Caco-2 (cell line): Measurements from ENCODE around the gene EXOSC10. TPM values are rescaled to one million over a fixed set of nuclear protein-coding genes. Genes with fewer than 3 reads are reported as not detected.

Experiments used
- BruUV-seq: library from RNA; stranded (reverse); fragments of 400-500 nt; replicated peaks from 2 replicates; lab custom pipeline; 2021; lab: Mats Ljungman, UMichigan
- CTCF ChIA-PET: fragments of 300-600 bp; sonication (Branson Sonifier 250); formaldehyde crosslinking; loops from one replicate; lab custom pipeline; 2022; ENCODE audit warnings: antibody characterized with exemption; lab: Charles Lee
- POLR2A ChIA-PET: fragments of 300-600 bp; sonication (Branson Sonifier 250); formaldehyde crosslinking; loops from one replicate; lab custom pipeline; 2022; ENCODE audit warnings: antibody characterized with exemption; lab: Charles Lee
- DNase-seq, 2 experiments: peaks; one replicate each; pipeline versions ENCODE4 v3.0.0 to v3.0.0-alpha.2; 2020 to 2022
- H3K27me3 ChIP-seq: replicated peaks from 2 replicates; pipeline ENCODE4 v1.6.0; 2011; ENCODE audit warnings: low read length; ENCODE audit not compliant: control insufficient read depth, insufficient read depth
- H3K36me3 ChIP-seq: 2 replicates; pipeline ENCODE4 v1.5.1; 2011; ENCODE audit warnings: low read length; ENCODE audit not compliant: control insufficient read depth, insufficient read depth
- H3K4me1 ChIP-seq: fragments of 250-450 bp; sonication (Bioruptor Pico); 2 replicates; pipeline ENCODE4 v1.5.1; 2020; ENCODE audit warnings: mild to moderate bottlenecking
- H3K4me3 ChIP-seq: 2 replicates; pipeline ENCODE4 v1.5.1; 2011; ENCODE audit warnings: low read depth, mild to moderate bottlenecking, control low read depth, low read length
- H3K9me3 ChIP-seq: fragments of 250-450 bp; sonication (Bioruptor Pico); 2 replicates; pipeline ENCODE4 v1.5.1; 2020; ENCODE audit warnings: mild to moderate bottlenecking, moderate library complexity
- H3K27ac Mint-ChIP-seq: one replicate; pipeline ENCODE4 v1.8.0; 2022; ENCODE audit warnings: mixed read lengths; ENCODE audit not compliant: unreplicated experiment
- H3K27me3 Mint-ChIP-seq: one replicate; pipeline ENCODE4 v1.8.0; 2022; ENCODE audit warnings: mixed read lengths; ENCODE audit not compliant: insufficient read depth, unreplicated experiment
- H3K36me3 Mint-ChIP-seq: one replicate; pipeline ENCODE4 v1.8.0; 2022; ENCODE audit warnings: mild to moderate bottlenecking, mixed read lengths; ENCODE audit not compliant: insufficient read depth, unreplicated experiment
- H3K4me1 Mint-ChIP-seq: one replicate; pipeline ENCODE4 v1.8.0; 2022; ENCODE audit warnings: low read depth, mixed read lengths; ENCODE audit not compliant: unreplicated experiment
- H3K4me3 Mint-ChIP-seq: one replicate; pipeline ENCODE4 v1.8.0; 2022; ENCODE audit warnings: mild to moderate bottlenecking, moderate library complexity, mixed read lengths; ENCODE audit not compliant: unreplicated experiment
- H3K9me3 Mint-ChIP-seq: one replicate; pipeline ENCODE4 v1.8.0; 2022; ENCODE audit warnings: mixed read lengths; ENCODE audit not compliant: unreplicated experiment
- CTCF ChIP-seq, 2 experiments: fragments of 200-600 bp in 1 of 2; IDR thresholded peaks; 1 replicate in 1 of 2; 2 replicates in 1 of 2; pipeline versions ENCODE4 v1.5.1 to v1.8.0; 2011 to 2022; ENCODE audit warnings: antibody characterized with exemption in 1 of 2, control low read depth in 1 of 2, inconsistent platforms in 1 of 2, low read depth in 1 of 2, low read length in 1 of 2, mild to moderate bottlenecking in 1 of 2, moderate library complexity in 1 of 2; ENCODE audit not compliant: insufficient read depth in 1 of 2, severe bottlenecking in 1 of 2, unreplicated experiment in 1 of 2
- intact Hi-C: fragments of 100-400 bp; cut with micrococcal nuclease; formaldehyde crosslinking; loops from one replicate; pipeline ENCODE4 v1.10.0; 2022; ENCODE audit not compliant: unreplicated experiment
- total RNA-seq: library from RNA; stranded (reverse); gene quantifications from 2 replicates; pipeline ENCODE4 v1.2.3, GENCODE V29; 2022

The EXOSC10 gene
- total RNA-seq, 1 experiment from 2014 or later = 83.7 TPM

- H3K27me3 Mint-ChIP-seq = no peaks in the 10 kb centered on the region
- peaks cover 60% of the 10 kb centered on the region for H3K36me3 Mint-ChIP-seq
- TF ChIP-seq CTCF (IDR thresholded peaks at IDR 0.05; ENCODE audit: insufficient read depth in 1 of 2, low read depth in 1 of 2, low read length in 1 of 2, severe bottlenecking in 1 of 2, unreplicated experiment in 1 of 2) = no peak
- Histone ChIP-seq H3K4me1 (0 out of 2 replicates have a peak, but pooled peaks cover 6% of the 10 kb centered on the region), H3K36me3 (peaks cover 2% of the 10 kb centered on the region), H3K27me3 (no peaks in the 10 kb centered on the region), H3K4me3 (no peak overlapping the region), H3K9me3 (no peaks in the 10 kb centered on the region)
- H3K9me3 Mint-ChIP-seq = no peaks in the 10 kb centered on the region
- BruUV-seq = no TSS peak
- H3K27ac Mint-ChIP-seq = no peak overlapping the region
- no peaks in the 10 kb centered on the region for H3K4me1 Mint-ChIP-seq
- no peak for DNase-seq
- ChIA-PET POLR2A (no interaction called here), CTCF (interaction anchor here (0.6 to 2.7 kb wide), 2 partner anchors 24 to 498 kb away, joined by 3 to 12 read pairs; no protein-coding TSS in a partner anchor)
- no peak overlapping the region for H3K4me3 Mint-ChIP-seq
- intact Hi-C loops = loop anchor here (2.0 kb wide), 1 partner anchor 25 kb away; no protein-coding TSS in a partner anchor
Measured at GRCh38 chr1:11061652-11062365, 37.9 kb downstream of the EXOSC10 start.

- H3K27me3 ChIP-seq = no peaks in the 10 kb centered on the region
- peak within 1 kb of the TSS; percentile 87 for H3K4me3 ChIP-seq
- ChIA-PET POLR2A (interaction anchor here (0.5 to 1.0 kb wide), 5 partner anchors 23 to 633 kb away, joined by 3 to 6 read pairs (median 3); partner anchors contain the start of gene EXOSC10), CTCF (interaction anchor here (0.6 to 2.7 kb wide), 3 partner anchors 23 to 39 kb away, joined by 3 to 12 read pairs (median 9); partner anchors contain the start of gene EXOSC10)
- no peaks in the 10 kb centered on the region for H3K4me1 Mint-ChIP-seq
- H3K36me3 Mint-ChIP-seq = peaks cover 45% of the 10 kb centered on the region
- peak in 1 of 2 experiments; percentile 25 for TF ChIP-seq CTCF (IDR thresholded peaks at IDR 0.05; ENCODE audit: insufficient read depth in 1 of 2, low read depth in 1 of 2, low read length in 1 of 2, severe bottlenecking in 1 of 2, unreplicated experiment in 1 of 2)
- no peaks in the 10 kb centered on the region for H3K9me3 Mint-ChIP-seq
- H3K9me3 ChIP-seq = no peaks in the 10 kb centered on the region
- intact Hi-C loops = loop anchor here (2.0 kb wide), 1 partner anchor 23 kb away; no protein-coding TSS in a partner anchor
- DNase-seq = peak; percentile 83 to 95
- peak within 1 kb of the TSS; percentile 90 for H3K27ac Mint-ChIP-seq
- 0 out of 2 replicates have a peak, but pooled peaks cover 6% of the 10 kb centered on the region for H3K4me1 ChIP-seq
- peak within 1 kb of the TSS; percentile 95 for H3K4me3 Mint-ChIP-seq
- H3K36me3 ChIP-seq = peaks cover 2% of the 10 kb centered on the region
- H3K27me3 Mint-ChIP-seq = no peaks in the 10 kb centered on the region
- no TSS peak for BruUV-seq
Measured at GRCh38 chr1:11059968-11060830, 39.5 kb downstream of the EXOSC10 start, which contains the start of gene SRM. Gene SRM, minus strand, starts transcription at chr1:11060018. Its CDS starts 75 bp downstream, at chr1:11059943.
